ENCODE measurements around the gene GPER1.

The GPER1 gene

GRCh38 chr7:1054438-1054837 lies 33.5 kb upstream of the GPER1 start:
- DNase-seq, result no peak

- peak; percentile 33 to 39 for DNase-seq
These were observed 33.0 kb upstream of the GPER1 start for GRCh38 chr7:1054861-1055450.

- no peak for DNase-seq
These were observed 32.4 kb upstream of the GPER1 start for GRCh38 chr7:1055491-1055955.

GRCh38 chr7:1055956-1056784 lies 31.7 kb upstream of the GPER1 start:
- DNase-seq, result no peak

GRCh38 chr7:1056785-1057410 lies 31.0 kb upstream of the GPER1 start:
- DNase-seq, result no peak

- DNase-seq, result no peak
These were observed 30.3 kb upstream of the GPER1 start for GRCh38 chr7:1057416-1058291.

GRCh38 chr7:1058311-1058710 lies 29.6 kb upstream of the GPER1 start:
- no peak for DNase-seq

- no peak for DNase-seq
These were observed 29.1 kb upstream of the GPER1 start for GRCh38 chr7:1058821-1059199.

GRCh38 chr7:1059200-1060091 lies 28.5 kb upstream of the GPER1 start:
- DNase-seq, result no peak

- no peak for DNase-seq
These were observed 27.4 kb upstream of the GPER1 start for GRCh38 chr7:1060315-1061072.

GRCh38 chr7:1061180-1061579 lies 26.7 kb upstream of the GPER1 start:
- DNase-seq, result no peak

GRCh38 chr7:1062296-1063294 lies 25.3 kb upstream of the GPER1 start:
- no peak for DNase-seq

- no peak for DNase-seq
These were observed 24.6 kb upstream of the GPER1 start for GRCh38 chr7:1063361-1063760.

GRCh38 chr7:1064581-1064980 lies 23.3 kb upstream of the GPER1 start:
- no peak for DNase-seq

- no peak for DNase-seq
These were observed 22.7 kb upstream of the GPER1 start for GRCh38 chr7:1065263-1065584.

GRCh38 chr7:1065585-1066241 lies 22.2 kb upstream of the GPER1 start:
- DNase-seq, result peak; percentile 77 to 81

GRCh38 chr7:1066242-1066588 lies 21.7 kb upstream of the GPER1 start:
- no peak for DNase-seq

- DNase-seq, result no peak
These were observed 19.9 kb upstream of the GPER1 start for GRCh38 chr7:1068013-1068412.

- DNase-seq, result no peak
These were observed 19.3 kb upstream of the GPER1 start for GRCh38 chr7:1068619-1069018.

All from activated CD4-positive, alpha-beta T cell treated with anti-CD3 and anti-CD28 coated beads, Interleukin-2, amount 50 U/mL, for 4 hours (primary cell).